Measurements from ENCODE around the gene DKK2. TPM values are rescaled to one million over a fixed set of nuclear protein-coding genes. Genes with fewer than 3 reads are reported as not detected.

The DKK2 gene
- total RNA-seq, 4 donors from 2014 or later = 2.6 to 3.4 (median 2.9) TPM

GRCh38 chr4:107065201-107065600 is 29.1 kb upstream of the DKK2 start:
- no peak for TF ChIP-seq CTCF (IDR thresholded peaks at IDR 0.05; ENCODE audit: low read depth)

GRCh38 chr4:107060388-107060787 is 24.3 kb upstream of the DKK2 start:
- TF ChIP-seq CTCF (IDR thresholded peaks at IDR 0.05; ENCODE audit: low read depth) = no peak

- no peak for TF ChIP-seq CTCF (IDR thresholded peaks at IDR 0.05; ENCODE audit: low read depth)
These were observed 22.7 kb upstream of the DKK2 start for GRCh38 chr4:107058828-107059227.

- no peak for TF ChIP-seq CTCF (IDR thresholded peaks at IDR 0.05; ENCODE audit: low read depth)
These were observed 14.5 kb upstream of the DKK2 start for GRCh38 chr4:107050525-107051135.

GRCh38 chr4:107046261-107046660 is 10.1 kb upstream of the DKK2 start:
- no peak for TF ChIP-seq CTCF (IDR thresholded peaks at IDR 0.05; ENCODE audit: low read depth)

- no peak for TF ChIP-seq CTCF (IDR thresholded peaks at IDR 0.05; ENCODE audit: low read depth)
These were observed 8.1 kb upstream of the DKK2 start for GRCh38 chr4:107044170-107044569.

- no peak for TF ChIP-seq CTCF (IDR thresholded peaks at IDR 0.05; ENCODE audit: low read depth)
These were observed 1.1 kb upstream of the DKK2 start for GRCh38 chr4:107037199-107037584.

Measured in subcutaneous adipose tissue (tissue), 4 donors.